Loucy (cell line): ENCODE results near the gene GPR85.

Experiments
- EZH2phosphoT487 ChIP-seq: fragments of 200-600 bp; IDR thresholded peaks from 2 replicates; pipeline ENCODE4 v1.6.1; 2018; ENCODE audit warnings: antibody characterized with exemption, mild to moderate bottlenecking, moderate library complexity, borderline replicate concordance
- TF ChIP-seq, protein P1 (sequence below): fragments of 200-600 bp; sonication (generic); conservative IDR thresholded peaks from 2 replicates; pipeline ENCODE4 v1.5.1; 2014; ENCODE audit warnings: mild to moderate bottlenecking, antibody characterized with exemption, low read length

DNA sequence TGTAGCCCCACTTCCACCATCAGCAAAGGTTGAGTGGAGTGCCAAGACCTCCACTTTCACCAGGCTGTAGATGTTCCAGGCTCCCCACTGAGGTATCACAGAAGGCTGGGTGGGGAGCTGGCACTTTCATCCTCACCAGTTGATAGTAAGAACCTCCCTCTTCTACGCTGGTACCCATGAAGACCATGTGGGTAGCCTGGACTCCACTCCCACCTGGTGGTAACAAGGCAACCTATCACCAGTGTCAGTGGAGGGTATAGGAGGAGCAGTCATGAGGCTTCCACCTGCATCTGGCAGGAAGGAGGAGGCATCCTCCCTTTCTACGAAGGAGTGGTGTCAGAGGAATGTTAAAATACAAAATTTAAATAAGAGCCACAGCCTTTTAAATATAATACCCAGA, 27.3 kb upstream of the GPR85 start:
- TF ChIP-seq, protein P1, sequence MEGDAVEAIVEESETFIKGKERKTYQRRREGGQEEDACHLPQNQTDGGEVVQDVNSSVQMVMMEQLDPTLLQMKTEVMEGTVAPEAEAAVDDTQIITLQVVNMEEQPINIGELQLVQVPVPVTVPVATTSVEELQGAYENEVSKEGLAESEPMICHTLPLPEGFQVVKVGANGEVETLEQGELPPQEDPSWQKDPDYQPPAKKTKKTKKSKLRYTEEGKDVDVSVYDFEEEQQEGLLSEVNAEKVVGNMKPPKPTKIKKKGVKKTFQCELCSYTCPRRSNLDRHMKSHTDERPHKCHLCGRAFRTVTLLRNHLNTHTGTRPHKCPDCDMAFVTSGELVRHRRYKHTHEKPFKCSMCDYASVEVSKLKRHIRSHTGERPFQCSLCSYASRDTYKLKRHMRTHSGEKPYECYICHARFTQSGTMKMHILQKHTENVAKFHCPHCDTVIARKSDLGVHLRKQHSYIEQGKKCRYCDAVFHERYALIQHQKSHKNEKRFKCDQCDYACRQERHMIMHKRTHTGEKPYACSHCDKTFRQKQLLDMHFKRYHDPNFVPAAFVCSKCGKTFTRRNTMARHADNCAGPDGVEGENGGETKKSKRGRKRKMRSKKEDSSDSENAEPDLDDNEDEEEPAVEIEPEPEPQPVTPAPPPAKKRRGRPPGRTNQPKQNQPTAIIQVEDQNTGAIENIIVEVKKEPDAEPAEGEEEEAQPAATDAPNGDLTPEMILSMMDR = peak; percentile 46
- TF ChIP-seq EZH2phosphoT487 = no peak
